Fibroblast of villous mesenchyme (primary cell): ENCODE measurements around the gene RAP1GAP2. TPM values are rescaled to one million over a fixed set of nuclear protein-coding genes. Genes with fewer than 3 reads are reported as not detected.

Experiments
- DNase-seq: peaks from one replicate; pipeline ENCODE4 v3.0.0-alpha.2; 2010; ENCODE audit warnings: low read depth
- H3K4me3 ChIP-seq: 2 replicates; pipeline ENCODE4 v1.5.1; 2011; ENCODE audit warnings: low read depth, mild to moderate bottlenecking, low read length
- total RNA-seq: library from RNA; depleted of rRNA; stranded (reverse); fragments of >200 nt; gene quantifications from 2 replicates; pipeline ENCODE4 v1.2.3, GENCODE V29; 2012
- TF ChIP-seq, protein P1 (sequence below): IDR thresholded peaks from 2 replicates; pipeline ENCODE4 v1.5.1; 2012; ENCODE audit warnings: low read depth, mild to moderate bottlenecking, low read length; ENCODE audit not compliant: insufficient read depth

Gene RAP1GAP2
- total RNA-seq, 1 donor = 5.2 TPM

DNA sequence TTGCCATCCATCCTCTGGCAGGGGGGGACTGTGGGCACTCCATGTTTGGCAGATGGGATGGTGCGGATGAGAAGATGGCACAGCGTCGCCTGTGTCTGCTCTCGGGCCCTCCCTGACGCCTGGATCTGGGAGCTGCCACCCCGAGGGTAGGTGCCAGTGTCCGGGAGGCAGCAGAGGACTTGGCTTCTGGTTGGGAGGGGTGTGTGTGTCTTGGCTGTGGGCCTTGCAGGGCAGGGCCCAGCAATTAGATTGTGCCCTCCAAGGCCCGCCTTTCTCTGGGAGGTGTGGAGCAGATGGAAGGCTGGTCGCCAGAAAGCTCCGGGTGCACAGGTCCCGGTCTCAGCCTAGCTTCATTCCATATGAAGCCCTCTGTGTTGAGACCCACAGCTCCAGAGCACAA lies 1.4 kb downstream of the RAP1GAP2 start:
- no peak overlapping the region for H3K4me3 ChIP-seq
- DNase-seq = no peak
- TF ChIP-seq, protein P1, sequence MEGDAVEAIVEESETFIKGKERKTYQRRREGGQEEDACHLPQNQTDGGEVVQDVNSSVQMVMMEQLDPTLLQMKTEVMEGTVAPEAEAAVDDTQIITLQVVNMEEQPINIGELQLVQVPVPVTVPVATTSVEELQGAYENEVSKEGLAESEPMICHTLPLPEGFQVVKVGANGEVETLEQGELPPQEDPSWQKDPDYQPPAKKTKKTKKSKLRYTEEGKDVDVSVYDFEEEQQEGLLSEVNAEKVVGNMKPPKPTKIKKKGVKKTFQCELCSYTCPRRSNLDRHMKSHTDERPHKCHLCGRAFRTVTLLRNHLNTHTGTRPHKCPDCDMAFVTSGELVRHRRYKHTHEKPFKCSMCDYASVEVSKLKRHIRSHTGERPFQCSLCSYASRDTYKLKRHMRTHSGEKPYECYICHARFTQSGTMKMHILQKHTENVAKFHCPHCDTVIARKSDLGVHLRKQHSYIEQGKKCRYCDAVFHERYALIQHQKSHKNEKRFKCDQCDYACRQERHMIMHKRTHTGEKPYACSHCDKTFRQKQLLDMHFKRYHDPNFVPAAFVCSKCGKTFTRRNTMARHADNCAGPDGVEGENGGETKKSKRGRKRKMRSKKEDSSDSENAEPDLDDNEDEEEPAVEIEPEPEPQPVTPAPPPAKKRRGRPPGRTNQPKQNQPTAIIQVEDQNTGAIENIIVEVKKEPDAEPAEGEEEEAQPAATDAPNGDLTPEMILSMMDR = no peak

DNA sequence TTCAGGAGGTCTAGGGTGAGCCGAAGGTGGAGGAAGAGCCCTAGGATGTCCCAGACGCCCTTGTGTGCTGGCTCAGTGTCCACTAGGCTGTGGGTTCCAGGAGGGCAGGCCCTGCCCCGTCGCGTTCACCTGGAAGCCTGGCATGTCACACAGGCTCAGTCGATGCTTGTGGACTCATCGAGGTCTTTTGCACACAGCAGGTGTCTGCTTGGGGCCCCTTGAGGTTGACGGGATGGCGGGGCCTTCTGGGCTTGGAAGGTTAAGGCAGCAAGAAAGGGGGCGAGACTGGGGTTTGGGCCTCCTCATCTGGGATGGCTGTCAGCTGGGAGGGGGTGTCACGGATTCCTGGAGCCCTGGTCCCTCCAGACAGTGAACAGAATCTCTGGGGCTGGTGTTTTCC lies 1.9 kb downstream of the RAP1GAP2 start:
- DNase-seq = no peak
- TF ChIP-seq, protein P1 = no peak
- no peak overlapping the region for H3K4me3 ChIP-seq

DNA sequence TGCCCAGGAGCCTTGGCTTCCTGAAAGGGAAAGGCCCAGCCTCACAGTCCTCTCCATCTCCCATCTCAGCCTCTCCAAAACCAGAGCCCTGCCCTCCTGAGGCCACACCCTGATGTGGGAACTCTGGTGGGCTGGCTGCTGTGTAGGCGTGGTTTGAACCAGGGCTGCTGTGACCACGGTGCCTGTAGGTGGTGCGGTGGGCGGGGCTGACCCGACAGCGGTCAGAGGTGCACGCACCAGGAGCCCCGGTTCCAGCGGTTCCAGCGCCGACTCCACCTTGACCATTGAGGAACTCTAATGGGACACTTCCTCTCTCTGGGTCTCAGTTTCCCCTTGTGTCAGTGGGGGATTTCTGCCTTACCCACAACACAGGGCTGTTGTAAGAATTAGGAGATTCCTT lies 2.4 kb downstream of the RAP1GAP2 start:
- TF ChIP-seq, protein P1 = no peak
- H3K4me3 ChIP-seq = no peak overlapping the region
- no peak for DNase-seq

GRCh38 chr17:2799653-2800052 lies 3.4 kb downstream of the RAP1GAP2 start:
- no peak for DNase-seq
- TF ChIP-seq, protein P1 = no peak

GRCh38 chr17:2800367-2800766 lies 4.1 kb downstream of the RAP1GAP2 start:
- H3K4me3 ChIP-seq = no peak overlapping the region
- TF ChIP-seq, protein P1 = no peak
- DNase-seq = no peak

More at GRCh38 chr17:2799653-2800052, 3.4 kb downstream of the RAP1GAP2 start:
- H3K4me3 ChIP-seq = no peak overlapping the region

- DNase-seq = no peak
- TF ChIP-seq, protein P1 = no peak
Observed at GRCh38 chr17:2801841-2802240, 5.6 kb downstream of the RAP1GAP2 start.

DNA sequence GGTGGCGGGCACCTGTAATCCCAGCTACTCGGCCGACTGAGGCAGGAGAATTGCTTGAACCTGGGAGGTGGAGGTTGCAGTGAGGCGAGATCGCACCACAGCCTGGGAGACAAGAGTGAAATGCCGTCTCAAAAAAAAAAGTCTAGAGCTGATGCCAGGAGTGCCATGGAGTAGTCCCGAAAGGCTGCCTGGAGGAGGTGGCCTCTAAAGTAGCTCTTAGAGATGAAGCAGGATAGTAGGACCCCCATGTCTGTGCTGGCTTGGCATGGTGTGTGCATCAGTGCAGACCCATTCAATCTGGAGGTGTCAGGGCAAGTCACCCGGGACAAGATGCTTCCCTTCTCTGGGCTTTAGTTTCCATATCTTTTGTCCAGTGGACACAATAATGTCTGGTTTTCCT lies 6.3 kb downstream of the RAP1GAP2 start:
- H3K4me3 ChIP-seq = no peak overlapping the region
- DNase-seq = no peak
- TF ChIP-seq, protein P1 = no peak

More at GRCh38 chr17:2801841-2802240, 5.6 kb downstream of the RAP1GAP2 start:
- no peak overlapping the region for H3K4me3 ChIP-seq
